ENCODE measurements around the gene DEDD2. TPM values are rescaled to one million over a fixed set of nuclear protein-coding genes. Genes with fewer than 3 reads are reported as not detected.

The DEDD2 gene
- total and polyA plus RNA-seq, 10 of the 15 experiments (the other 5 are each of a cell fraction or from before 2014, with no cell fraction given) = 2.5 to 24.7 (median 17.6) TPM

DNA sequence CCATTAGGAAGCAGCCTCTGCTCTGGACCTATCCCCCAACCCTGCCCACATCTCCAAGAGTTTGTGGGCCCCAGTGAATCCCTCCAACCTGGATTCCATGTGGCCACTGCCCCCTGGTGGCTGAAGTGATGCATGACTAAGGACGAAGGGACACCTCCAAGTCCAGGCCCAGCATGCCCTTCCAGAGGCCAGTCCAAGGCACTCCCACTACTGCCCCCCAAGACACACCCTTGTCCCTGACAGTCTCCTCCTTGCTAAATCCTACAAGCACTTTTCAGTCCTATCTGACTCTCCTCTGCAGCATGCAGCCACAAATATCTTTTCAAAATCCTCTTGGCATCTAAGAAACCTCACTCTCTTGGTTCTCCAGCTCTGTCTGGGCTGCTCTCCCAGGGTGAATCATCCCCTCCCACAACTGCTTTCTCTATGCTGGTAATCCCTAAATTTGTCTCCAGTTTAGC is 33.0 kb downstream of the DEDD2 start (continued):
- no peak for TF ChIP-seq FOXM1 (IDR thresholded peaks at IDR 0.05; ENCODE audit: low read depth, low read length)
- peak; percentile 11; the same call in 1 of the 2 replicates for TF ChIP-seq EED (IDR thresholded peaks at IDR 0.05; ENCODE audit: low read depth)
- no peak for TF ChIP-seq CHD4 (IDR thresholded peaks at IDR 0.05)
- peak; percentile 83 to 93 (median 86) for TF ChIP-seq CTCF (IDR thresholded peaks at IDR 0.05 in 2 of 3, conservative IDR thresholded peaks at IDR 0.05 in 1 of 3; ENCODE audit: control insufficient read depth in 2 of 3, extremely low read depth in 1 of 3, insufficient read depth in 1 of 3, low read depth in 3 of 3, low read length in 3 of 3)
- peak; percentile 88 for TF ChIP-seq RAD21 (IDR thresholded peaks at IDR 0.05; ENCODE audit: insufficient read depth, low read depth, low read length)
- no peak for TF ChIP-seq SIN3A (IDR thresholded peaks at IDR 0.05; ENCODE audit: low read depth, low read length)
- TF ChIP-seq IKZF1 (conservative IDR thresholded peaks at IDR 0.05) = peak; percentile 47; the same call in 1 of the 2 replicates
- TF ChIP-seq TARDBP (IDR thresholded peaks at IDR 0.05; ENCODE audit: borderline replicate concordance) = no peak
- TF ChIP-seq YY1 (IDR thresholded peaks at IDR 0.05; ENCODE audit: low read depth, low read length) = peak; percentile 66
- no peak for TF ChIP-seq NBN (IDR thresholded peaks at IDR 0.05)
- no peak for TF ChIP-seq NRF1 (conservative IDR thresholded peaks at IDR 0.05; ENCODE audit: low read depth, low read length)
- TF ChIP-seq, protein P1, sequence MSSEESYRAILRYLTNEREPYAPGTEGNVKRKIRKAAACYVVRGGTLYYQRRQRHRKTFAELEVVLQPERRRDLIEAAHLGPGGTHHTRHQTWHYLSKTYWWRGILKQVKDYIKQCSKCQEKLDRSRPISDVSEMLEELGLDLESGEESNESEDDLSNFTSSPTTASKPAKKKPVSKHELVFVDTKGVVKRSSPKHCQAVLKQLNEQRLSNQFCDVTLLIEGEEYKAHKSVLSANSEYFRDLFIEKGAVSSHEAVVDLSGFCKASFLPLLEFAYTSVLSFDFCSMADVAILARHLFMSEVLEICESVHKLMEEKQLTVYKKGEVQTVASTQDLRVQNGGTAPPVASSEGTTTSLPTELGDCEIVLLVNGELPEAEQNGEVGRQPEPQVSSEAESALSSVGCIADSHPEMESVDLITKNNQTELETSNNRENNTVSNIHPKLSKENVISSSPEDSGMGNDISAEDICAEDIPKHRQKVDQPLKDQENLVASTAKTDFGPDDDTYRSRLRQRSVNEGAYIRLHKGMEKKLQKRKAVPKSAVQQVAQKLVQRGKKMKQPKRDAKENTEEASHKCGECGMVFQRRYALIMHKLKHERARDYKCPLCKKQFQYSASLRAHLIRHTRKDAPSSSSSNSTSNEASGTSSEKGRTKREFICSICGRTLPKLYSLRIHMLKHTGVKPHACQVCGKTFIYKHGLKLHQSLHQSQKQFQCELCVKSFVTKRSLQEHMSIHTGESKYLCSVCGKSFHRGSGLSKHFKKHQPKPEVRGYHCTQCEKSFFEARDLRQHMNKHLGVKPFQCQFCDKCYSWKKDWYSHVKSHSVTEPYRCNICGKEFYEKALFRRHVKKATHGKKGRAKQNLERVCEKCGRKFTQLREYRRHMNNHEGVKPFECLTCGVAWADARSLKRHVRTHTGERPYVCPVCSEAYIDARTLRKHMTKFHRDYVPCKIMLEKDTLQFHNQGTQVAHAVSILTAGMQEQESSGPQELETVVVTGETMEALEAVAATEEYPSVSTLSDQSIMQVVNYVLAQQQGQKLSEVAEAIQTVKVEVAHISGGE (CRISPR knock-in tag; IDR thresholded peaks at IDR 0.05) = no peak
- peak; percentile 52; the same call in 1 of the 3 replicates for TF ChIP-seq POU2F2 (IDR thresholded peaks at IDR 0.05; ENCODE audit: borderline replicate concordance, low read depth, low read length)
- no peak for TF ChIP-seq TCF12 (IDR thresholded peaks at IDR 0.05; ENCODE audit: low read depth, low read length)

All from GM12878 (cell line).